Transverse colon (tissue), 4 donors: Measurements from ENCODE around the gene SLC40A1. TPM values are rescaled to one million over a fixed set of nuclear protein-coding genes. Genes with fewer than 3 reads are reported as not detected.
A peak's percentile ranks its signal among the peaks of the same experiment; 100 is the strongest.

Source experiments
- DNase-seq: peaks from one replicate; pipeline ENCODE4 v3.0.0-alpha.2; 2019
- H3K27ac ChIP-seq, 4 donors: fragments of 200-600 bp; sonication (generic); 2 replicates each; pipeline ENCODE4 v1.5.1; 2016 to 2018; ENCODE audit warnings: inconsistent platforms in 4 of 4
- H3K27me3 ChIP-seq: fragments of 200-600 bp; sonication (generic); 2 replicates; pipeline ENCODE4 v1.5.1; 2017; ENCODE audit warnings: inconsistent platforms
- H3K36me3 ChIP-seq, 4 donors: fragments of 200-600 bp; sonication (generic); 2 replicates each; pipeline ENCODE4 v1.5.1; 2017 to 2019; ENCODE audit warnings: inconsistent platforms in 4 of 4
- H3K4me1 ChIP-seq, 4 donors: fragments of 200-600 bp; sonication (generic); 2 replicates each; pipeline ENCODE4 v1.5.1; 2017 to 2020; ENCODE audit warnings: inconsistent platforms in 4 of 4
- H3K4me3 ChIP-seq, 4 donors: fragments of 200-600 bp; sonication (generic); 1 replicate in 1 of 4; 2 replicates in 3 of 4; pipeline versions ENCODE4 v1.5.1 to v1.6.1; 2017 to 2019; ENCODE audit warnings: inconsistent platforms in 4 of 4
- H3K9me3 ChIP-seq, 2 donors: fragments of 200-600 bp; sonication (generic); 2 replicates each; pipeline ENCODE4 v1.5.1; 2017 to 2019; ENCODE audit warnings: inconsistent platforms in 2 of 2
- CTCF ChIP-seq, 5 experiments: fragments of 200-600 bp in 3 of 5; fragments of 450-650 bp in 2 of 5; sonication (generic) in 3 of 5; IDR thresholded peaks; 1 replicate in 2 of 5; 2 replicates in 3 of 5; pipeline ENCODE4 v1.5.1; 2016 to 2017; ENCODE audit warnings: antibody characterized with exemption in 5 of 5, inconsistent platforms in 3 of 5, mild to moderate bottlenecking in 2 of 5, moderate library complexity in 1 of 5
- EP300 ChIP-seq: sonication (generic); formaldehyde crosslinking; IDR thresholded peaks from one replicate; pipeline ENCODE4 v1.6.1; 2017; ENCODE audit warnings: antibody characterized with exemption, low read depth
- POLR2A ChIP-seq: fragments of 450-650 bp; IDR thresholded peaks from one replicate; pipeline ENCODE4 v1.6.1; 2016; ENCODE audit warnings: antibody characterized with exemption, mild to moderate bottlenecking, moderate library complexity
- POLR2AphosphoS5 ChIP-seq, 3 donors: sonication (generic); formaldehyde crosslinking; IDR thresholded peaks; one replicate each; pipeline ENCODE4 v1.6.1; 2016; ENCODE audit warnings: antibody characterized with exemption in 3 of 3
- WGBS, 2 donors: methylation state at CpG; one replicate each; pipeline ENCODE4 v1.1.5; 2018; ENCODE audit warnings: low coverage in 1 of 2; 5-methylcytosine and 5-hydroxymethylcytosine counted together
- in situ Hi-C, 4 donors: fragments of 200-750 bp; cut with MboI; loops; one replicate each; pipeline versions ENCODE4 v1.15.0 to v1.15.1; 2017; ENCODE audit warnings: low sequenced_read_pairs in 3 of 4, low pct_ligation_motif_present in 1 of 4, low pct_unique_long_range_greater_than_20kb in 1 of 4
- intact Hi-C: fragments of 100-400 bp; cut with DNase I; formaldehyde crosslinking; loops from one replicate; pipeline ENCODE4 v1.15.1; 2023; ENCODE audit warnings: low total_unique reads
- total RNA-seq, 4 donors: library from RNA; depleted of rRNA; stranded (reverse); fragments of >200 nt; gene quantifications; one replicate each; pipeline ENCODE4 v1.1.0, GENCODE V29; 2016

Gene SLC40A1
- total RNA-seq, 4 donors from 2014 or later, result 26.3 to 345 (median 186) TPM

- in situ Hi-C loops (no loop called here), intact Hi-C loops (no loop called here)
- H3K27me3 ChIP-seq, result no peaks in the 10 kb centered on the region
- no peak for DNase-seq
- TF ChIP-seq POLR2A (no peak), EP300 (no peak), POLR2AphosphoS5 (IDR thresholded peaks at IDR 0.05) (no peak), CTCF (IDR thresholded peaks at IDR 0.05) (no peak)
- no peaks in the 10 kb centered on the region for H3K9me3 ChIP-seq
- no peaks in the 10 kb centered on the region for H3K36me3 ChIP-seq
- WGBS, 2 donors, result 61 to 71% methylated on average over 1 of the region's 1 CpG
- no peak overlapping the region for H3K4me3 ChIP-seq
- peak overlapping the region in 1 of 4 donors; percentile 28 for H3K27ac ChIP-seq
- H3K4me1 ChIP-seq, result no peaks in the 10 kb centered on the region
These were observed 65.3 kb downstream of the SLC40A1 start for GRCh38 chr2:189515264-189515663.

- Histone ChIP-seq H3K9me3 (no peaks in the 10 kb centered on the region), H3K4me1 (no peaks in the 10 kb centered on the region), H3K36me3 (no peaks in the 10 kb centered on the region), H3K4me3 (no peak overlapping the region), H3K27ac (peak overlapping the region in 2 of 4 donors; percentile 20 to 22), H3K27me3 (no peaks in the 10 kb centered on the region)
- DNase-seq, result no peak
- intact Hi-C loops (no loop called here), in situ Hi-C loops (no loop called here)
- no peak for TF ChIP-seq POLR2A
- no peak for TF ChIP-seq CTCF (IDR thresholded peaks at IDR 0.05)
- no peak for TF ChIP-seq EP300
- TF ChIP-seq POLR2AphosphoS5 (IDR thresholded peaks at IDR 0.05), result no peak
- WGBS, 2 donors, result 82 to 85% methylated on average over 3 of the region's 3 CpGs
These were observed 66.5 kb downstream of the SLC40A1 start for GRCh38 chr2:189514104-189514503.

GRCh38 chr2:189512879-189513278 lies 67.7 kb downstream of the SLC40A1 start:
- TF ChIP-seq POLR2AphosphoS5 (IDR thresholded peaks at IDR 0.05) (no peak), CTCF (IDR thresholded peaks at IDR 0.05) (no peak), POLR2A (no peak), EP300 (no peak)
- H3K4me1 ChIP-seq, result no peaks in the 10 kb centered on the region
- peak overlapping the region in 1 of 4 donors; percentile 8 for H3K27ac ChIP-seq
- no peak overlapping the region for H3K4me3 ChIP-seq
- H3K9me3 ChIP-seq, result no peaks in the 10 kb centered on the region
- no peak for DNase-seq
- intact Hi-C loops, result no loop called here
- no peaks in the 10 kb centered on the region for H3K27me3 ChIP-seq
- no peaks in the 10 kb centered on the region for H3K36me3 ChIP-seq
- in situ Hi-C loops, result no loop called here
- 69 to 79% methylated on average over 3 of the region's 3 CpGs for WGBS, 2 donors

GRCh38 chr2:189511960-189512319 lies 68.6 kb downstream of the SLC40A1 start:
- no peaks in the 10 kb centered on the region for H3K4me1 ChIP-seq
- DNase-seq, result no peak
- no peak for TF ChIP-seq POLR2AphosphoS5 (IDR thresholded peaks at IDR 0.05)
- no peak for TF ChIP-seq CTCF (IDR thresholded peaks at IDR 0.05)
- TF ChIP-seq POLR2A, result no peak
- no peak for TF ChIP-seq EP300
- H3K36me3 ChIP-seq, result no peaks in the 10 kb centered on the region
- in situ Hi-C loops (no loop called here), intact Hi-C loops (no loop called here)
- no peak overlapping the region for H3K4me3 ChIP-seq
- no peaks in the 10 kb centered on the region for H3K9me3 ChIP-seq
- H3K27ac ChIP-seq, result no peak overlapping the region
- H3K27me3 ChIP-seq, result no peaks in the 10 kb centered on the region
